Glutamatergic neuron (in vitro differentiated cells): ENCODE data around the gene PXN. TPM values are rescaled to one million over a fixed set of nuclear protein-coding genes. Genes with fewer than 3 reads are reported as not detected.

ENCODE experiments used
- DNase-seq: peaks from one replicate; pipeline ENCODE4 v3.0.0; 2022
- H3K27ac Mint-ChIP-seq: one replicate; pipeline ENCODE4 v1.8.0; 2020; ENCODE audit warnings: mild to moderate bottlenecking, mixed read lengths, inconsistent platforms; ENCODE audit not compliant: unreplicated experiment
- H3K27me3 Mint-ChIP-seq: one replicate; pipeline ENCODE4 v1.8.0; 2020; ENCODE audit warnings: mild to moderate bottlenecking, moderate library complexity, mixed read lengths, inconsistent platforms; ENCODE audit not compliant: unreplicated experiment
- H3K36me3 Mint-ChIP-seq: one replicate; pipeline ENCODE4 v1.8.0; 2020; ENCODE audit warnings: mild to moderate bottlenecking, mixed read lengths, inconsistent platforms; ENCODE audit not compliant: unreplicated experiment
- H3K4me1 Mint-ChIP-seq: one replicate; pipeline ENCODE4 v1.8.0; 2020; ENCODE audit warnings: mild to moderate bottlenecking, low read depth, mixed read lengths, inconsistent platforms; ENCODE audit not compliant: unreplicated experiment
- H3K4me3 Mint-ChIP-seq: one replicate; pipeline ENCODE4 v1.8.0; 2020; ENCODE audit warnings: mild to moderate bottlenecking, mixed read lengths, inconsistent platforms; ENCODE audit not compliant: unreplicated experiment
- H3K9me3 Mint-ChIP-seq: one replicate; pipeline ENCODE4 v1.8.0; 2020; ENCODE audit warnings: mild to moderate bottlenecking, moderate library complexity, mixed read lengths, inconsistent platforms; ENCODE audit not compliant: unreplicated experiment
- total RNA-seq: library from RNA; stranded (reverse); fragmentation: NEBNext Ultra II Directional; extraction: Animal tissue kit (Norgen Biotek cat#: 25700); gene quantifications from one replicate; pipeline ENCODE4 v1.2.1, GENCODE V29; 2021; ENCODE audit not compliant: unreplicated experiment
- TF ChIP-seq, protein P1 (sequence below): fragments of 200-600 bp; sonication (generic); IDR thresholded peaks from one replicate; pipeline ENCODE4 v1.5.0; 2021; ENCODE audit not compliant: partially characterized antibody, unreplicated experiment

PXN gene
- total RNA-seq, 1 donor from 2014 or later = 39.5 TPM

DNA sequence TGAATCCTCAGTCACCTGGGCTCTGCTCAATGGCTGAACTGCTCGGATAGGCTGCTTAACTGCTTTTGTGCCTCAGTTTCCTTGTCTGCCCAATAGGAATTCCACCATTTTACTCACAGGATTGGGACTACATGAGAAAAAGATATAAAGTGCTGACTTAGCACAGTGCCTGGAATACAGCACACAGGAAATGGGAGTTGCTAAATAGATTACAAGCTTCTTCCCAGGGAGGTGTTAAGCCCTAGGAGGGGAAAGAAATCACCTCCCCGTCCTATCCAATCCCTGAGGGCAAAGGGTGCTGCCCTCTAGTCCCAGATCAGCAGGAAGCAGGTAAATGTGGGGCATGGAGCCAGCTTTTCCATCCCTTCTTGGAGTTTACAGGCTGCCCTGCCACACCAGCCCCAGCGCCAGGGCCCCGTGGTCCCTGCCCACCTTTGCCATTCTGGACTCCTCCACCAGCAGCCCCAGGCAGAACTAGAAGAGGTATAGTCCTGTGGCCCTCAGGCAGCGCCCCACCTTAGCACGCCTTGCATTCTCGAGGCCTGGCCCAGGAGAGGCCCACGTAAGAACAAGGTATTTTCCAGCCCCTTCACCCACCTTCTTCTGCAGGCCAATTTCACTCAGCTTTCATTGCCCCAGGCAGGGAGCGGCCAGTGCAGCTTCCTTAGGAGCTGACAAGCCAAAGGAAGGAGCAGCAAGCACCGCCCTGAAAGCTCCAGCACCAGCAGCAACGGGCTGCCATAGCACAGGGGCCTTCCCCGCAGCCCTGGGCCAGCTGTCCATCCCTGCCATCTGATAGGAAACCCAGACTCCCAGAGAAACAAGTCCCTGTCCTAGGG, 35.8 kb downstream of the PXN start:
- H3K4me1 Mint-ChIP-seq = peaks cover 60% of the 10 kb centered on the region
- H3K9me3 Mint-ChIP-seq = peaks cover 6% of the 10 kb centered on the region
- TF ChIP-seq, protein P1, sequence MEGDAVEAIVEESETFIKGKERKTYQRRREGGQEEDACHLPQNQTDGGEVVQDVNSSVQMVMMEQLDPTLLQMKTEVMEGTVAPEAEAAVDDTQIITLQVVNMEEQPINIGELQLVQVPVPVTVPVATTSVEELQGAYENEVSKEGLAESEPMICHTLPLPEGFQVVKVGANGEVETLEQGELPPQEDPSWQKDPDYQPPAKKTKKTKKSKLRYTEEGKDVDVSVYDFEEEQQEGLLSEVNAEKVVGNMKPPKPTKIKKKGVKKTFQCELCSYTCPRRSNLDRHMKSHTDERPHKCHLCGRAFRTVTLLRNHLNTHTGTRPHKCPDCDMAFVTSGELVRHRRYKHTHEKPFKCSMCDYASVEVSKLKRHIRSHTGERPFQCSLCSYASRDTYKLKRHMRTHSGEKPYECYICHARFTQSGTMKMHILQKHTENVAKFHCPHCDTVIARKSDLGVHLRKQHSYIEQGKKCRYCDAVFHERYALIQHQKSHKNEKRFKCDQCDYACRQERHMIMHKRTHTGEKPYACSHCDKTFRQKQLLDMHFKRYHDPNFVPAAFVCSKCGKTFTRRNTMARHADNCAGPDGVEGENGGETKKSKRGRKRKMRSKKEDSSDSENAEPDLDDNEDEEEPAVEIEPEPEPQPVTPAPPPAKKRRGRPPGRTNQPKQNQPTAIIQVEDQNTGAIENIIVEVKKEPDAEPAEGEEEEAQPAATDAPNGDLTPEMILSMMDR = no peak
- no peaks in the 10 kb centered on the region for H3K36me3 Mint-ChIP-seq
- H3K27me3 Mint-ChIP-seq = peaks cover 15% of the 10 kb centered on the region
- H3K27ac Mint-ChIP-seq = peak overlapping the region; percentile 90
- peak overlapping the region; percentile 74 for H3K4me3 Mint-ChIP-seq
- DNase-seq = peak; percentile 56

DNA sequence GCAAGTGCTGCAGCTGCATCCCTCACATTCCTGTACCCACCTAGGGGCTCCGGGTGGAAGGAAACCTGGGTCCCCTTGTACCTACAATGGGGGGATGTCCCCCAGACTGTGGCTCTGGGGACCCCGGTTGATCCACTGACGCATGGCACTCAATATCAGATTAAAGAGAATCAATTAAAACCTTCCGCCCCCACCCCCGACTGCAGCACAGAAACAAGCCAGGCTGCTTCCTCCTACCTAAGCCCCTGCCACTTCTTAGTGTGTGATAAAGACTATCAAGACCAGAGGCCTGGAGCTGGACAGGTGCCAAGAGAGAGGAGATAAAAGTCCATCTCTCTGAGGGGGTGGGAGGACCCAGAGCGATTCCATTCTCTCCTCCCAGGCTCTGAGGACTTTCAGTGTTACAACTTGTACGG, 36.5 kb downstream of the PXN start:
- peaks cover 55% of the 10 kb centered on the region for H3K4me1 Mint-ChIP-seq
- H3K4me3 Mint-ChIP-seq = no peak overlapping the region
- H3K9me3 Mint-ChIP-seq = peaks cover 6% of the 10 kb centered on the region
- peaks cover 15% of the 10 kb centered on the region for H3K27me3 Mint-ChIP-seq
- DNase-seq = no peak
- no peak overlapping the region for H3K27ac Mint-ChIP-seq
- no peaks in the 10 kb centered on the region for H3K36me3 Mint-ChIP-seq
- TF ChIP-seq, protein P1 = no peak

DNA sequence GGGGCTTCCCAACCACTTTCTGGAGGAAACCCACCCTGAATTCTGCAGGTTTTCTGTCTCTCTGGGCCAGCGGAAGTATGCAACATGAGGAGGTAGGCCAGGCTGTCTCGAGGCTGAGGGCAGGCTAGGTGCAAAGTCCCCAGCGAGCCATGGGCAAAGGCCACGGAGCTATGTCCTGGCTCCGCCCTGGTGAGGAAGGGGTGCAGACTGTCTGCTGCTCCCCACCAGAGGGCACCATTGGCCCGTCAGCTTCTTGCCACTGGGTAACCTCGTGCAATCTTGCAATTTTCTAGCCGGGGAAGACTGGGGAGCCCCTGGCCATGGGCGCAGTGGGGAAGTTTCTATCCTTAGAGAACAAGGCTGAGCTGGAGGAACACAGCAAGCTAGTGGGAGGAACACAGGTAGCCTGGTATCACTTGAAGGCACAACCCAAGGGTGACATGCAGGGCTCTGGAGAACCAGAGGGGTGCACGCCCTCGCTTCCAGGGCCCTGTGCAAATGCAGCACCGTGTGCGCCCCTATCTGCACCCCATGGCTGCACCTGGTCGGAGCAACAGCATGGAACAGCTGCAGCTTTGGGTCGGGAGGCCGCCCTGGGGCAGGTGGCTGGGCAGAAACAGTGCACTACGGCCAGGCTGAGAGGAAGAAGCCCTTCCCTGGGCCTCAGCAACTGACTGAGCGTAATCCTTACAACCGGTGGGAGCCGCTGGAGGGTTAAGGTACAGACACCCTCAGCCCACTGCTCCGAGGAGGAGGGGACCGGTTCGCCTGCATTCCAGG, 37.0 kb downstream of the PXN start:
- Mint-ChIP-seq H3K9me3 (peaks cover 6% of the 10 kb centered on the region), H3K4me1 (peaks cover 52% of the 10 kb centered on the region), H3K27ac (no peak overlapping the region), H3K4me3 (peak overlapping the region; percentile 46), H3K27me3 (peaks cover 15% of the 10 kb centered on the region), H3K36me3 (no peaks in the 10 kb centered on the region)
- TF ChIP-seq, protein P1 = peak; percentile 81
- peak; percentile 93 for DNase-seq

DNA sequence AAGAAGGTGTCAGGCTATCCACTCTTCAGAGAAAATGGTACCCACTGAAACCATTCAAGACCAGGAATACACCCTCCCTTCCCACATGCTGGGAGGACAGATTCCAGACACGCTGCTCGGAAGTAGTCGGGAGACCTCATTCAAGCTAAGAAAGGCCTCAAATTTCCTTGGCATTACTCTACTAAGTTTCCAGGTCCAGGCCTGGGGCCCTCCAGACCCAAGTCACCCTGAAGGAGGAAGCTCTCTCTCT, 37.6 kb downstream of the PXN start:
- H3K27me3 Mint-ChIP-seq = peaks cover 15% of the 10 kb centered on the region
- H3K4me3 Mint-ChIP-seq = peak overlapping the region; percentile 46
- no peaks in the 10 kb centered on the region for H3K36me3 Mint-ChIP-seq
- TF ChIP-seq, protein P1 = no peak
- H3K4me1 Mint-ChIP-seq = peaks cover 48% of the 10 kb centered on the region
- H3K27ac Mint-ChIP-seq = no peak overlapping the region
- no peak for DNase-seq
- H3K9me3 Mint-ChIP-seq = peaks cover 6% of the 10 kb centered on the region
